DND-41 (cell line): ENCODE measurements around the gene PLCB4.

Source experiments
- ATAC-seq: fragments of 200-7000 bp; cut with Tn5 transposase; 3 replicates; pipeline ENCODE4 v1.9.1; 2021; ENCODE audit warnings: low read depth; ENCODE audit not compliant: insufficient read depth
- DNase-seq: peaks from one replicate; pipeline ENCODE4 v3.0.0-alpha.2; 2020
- H2AFZ ChIP-seq: 2 replicates; pipeline ENCODE4 v1.6.0; 2012; ENCODE audit warnings: low read depth, low read length
- H3K27ac ChIP-seq: 2 replicates; pipeline ENCODE4 v1.5.1; 2012; ENCODE audit warnings: low read length, inconsistent platforms
- H3K27me3 ChIP-seq: fragments of 200-600 bp; sonication (generic); 2 replicates; pipeline ENCODE4 v1.6.0; 2012; ENCODE audit warnings: low read length, mild to moderate bottlenecking, inconsistent platforms; ENCODE audit not compliant: insufficient read depth, poor library complexity
- H3K36me3 ChIP-seq: 2 replicates; pipeline ENCODE4 v1.5.1; 2012; ENCODE audit warnings: low read length, inconsistent platforms; ENCODE audit not compliant: insufficient read depth
- H3K4me1 ChIP-seq: 2 replicates; pipeline ENCODE4 v1.5.1; 2012; ENCODE audit warnings: mild to moderate bottlenecking, low read length; ENCODE audit not compliant: insufficient read depth
- H3K4me2 ChIP-seq: 2 replicates; pipeline ENCODE4 v1.6.0; 2012; ENCODE audit warnings: mild to moderate bottlenecking, moderate library complexity, low read length, inconsistent platforms; ENCODE audit not compliant: insufficient read depth
- H3K4me3 ChIP-seq, 2 experiments: fragments of 200-600 bp in 1 of 2; shearing (Covaris generic) in 1 of 2; 2 replicates each; pipeline ENCODE4 v1.5.1; 2012 to 2016; ENCODE audit warnings: inconsistent platforms in 2 of 2, low read length in 2 of 2, mild to moderate bottlenecking in 2 of 2, low read depth in 1 of 2, moderate library complexity in 1 of 2
- H3K79me2 ChIP-seq: 2 replicates; pipeline ENCODE4 v1.6.0; 2012; ENCODE audit warnings: low read length, inconsistent platforms; ENCODE audit not compliant: insufficient read depth
- H3K9ac ChIP-seq: 2 replicates; pipeline ENCODE4 v1.6.0; 2012; ENCODE audit warnings: low read depth, mild to moderate bottlenecking, inconsistent platforms, low read length, moderate library complexity
- H3K9me3 ChIP-seq: 2 replicates; pipeline ENCODE4 v1.5.1; 2012; ENCODE audit warnings: low read length, moderate library complexity, mild to moderate bottlenecking, inconsistent platforms; ENCODE audit not compliant: insufficient read depth, severe bottlenecking
- H4K20me1 ChIP-seq: 2 replicates; pipeline ENCODE4 v1.6.0; 2012; ENCODE audit warnings: low read length; ENCODE audit not compliant: insufficient read depth
- CTCF ChIP-seq: IDR thresholded peaks from 2 replicates; pipeline ENCODE4 v1.5.1; 2012; ENCODE audit warnings: borderline replicate concordance, low read length, moderate library complexity, mild to moderate bottlenecking; ENCODE audit not compliant: poor library complexity, severe bottlenecking; ENCODE audit errors: extremely low read depth
- EZH2 ChIP-seq: IDR thresholded peaks from 3 replicates; pipeline ENCODE4 v1.6.1; 2012; ENCODE audit warnings: borderline replicate concordance, low read depth, mild to moderate bottlenecking, moderate library complexity, low read length, inconsistent platforms; ENCODE audit not compliant: severe bottlenecking

The PLCB4 gene

GRCh38 chr20:9285617-9286016 is 216.7 kb downstream of the PLCB4 start:
- no peak overlapping the region for H2AFZ ChIP-seq
- no peaks in the 10 kb centered on the region for H4K20me1 ChIP-seq
- DNase-seq (no peak), ATAC-seq (no peak)
- no peak overlapping the region for H3K9ac ChIP-seq
- no peak overlapping the region for H3K4me2 ChIP-seq
- no peaks in the 10 kb centered on the region for H3K36me3 ChIP-seq
- H3K27me3 ChIP-seq, result no peaks in the 10 kb centered on the region
- H3K4me3 ChIP-seq, result no peak overlapping the region
- no peaks in the 10 kb centered on the region for H3K9me3 ChIP-seq
- TF ChIP-seq EZH2 (no peak), CTCF (no peak)
- no peaks in the 10 kb centered on the region for H3K4me1 ChIP-seq
- H3K27ac ChIP-seq, result no peak overlapping the region
- no peaks in the 10 kb centered on the region for H3K79me2 ChIP-seq

GRCh38 chr20:9286501-9287461 is 217.9 kb downstream of the PLCB4 start:
- no peak overlapping the region for H3K4me2 ChIP-seq
- no peak overlapping the region for H3K27ac ChIP-seq
- no peaks in the 10 kb centered on the region for H3K27me3 ChIP-seq
- H3K9me3 ChIP-seq, result no peaks in the 10 kb centered on the region
- no peaks in the 10 kb centered on the region for H4K20me1 ChIP-seq
- no peak overlapping the region for H2AFZ ChIP-seq
- DNase-seq, result no peak
- no peak overlapping the region for H3K4me3 ChIP-seq
- H3K36me3 ChIP-seq, result no peaks in the 10 kb centered on the region
- ATAC-seq, result no peak
- no peaks in the 10 kb centered on the region for H3K79me2 ChIP-seq
- H3K4me1 ChIP-seq, result no peaks in the 10 kb centered on the region
- no peak overlapping the region for H3K9ac ChIP-seq
- TF ChIP-seq CTCF, result no peak
- TF ChIP-seq EZH2, result no peak

- DNase-seq (no peak), ATAC-seq (no peak)
- H3K4me1 ChIP-seq, result no peaks in the 10 kb centered on the region
- no peaks in the 10 kb centered on the region for H3K27me3 ChIP-seq
- no peak overlapping the region for H3K27ac ChIP-seq
- H3K4me3 ChIP-seq, result no peak overlapping the region
- H4K20me1 ChIP-seq, result no peaks in the 10 kb centered on the region
- no peaks in the 10 kb centered on the region for H3K79me2 ChIP-seq
- H3K4me2 ChIP-seq, result no peak overlapping the region
- TF ChIP-seq EZH2 (no peak), CTCF (no peak)
- H2AFZ ChIP-seq, result no peak overlapping the region
- no peak overlapping the region for H3K9ac ChIP-seq
- no peaks in the 10 kb centered on the region for H3K9me3 ChIP-seq
- no peaks in the 10 kb centered on the region for H3K36me3 ChIP-seq
These were observed 218.9 kb downstream of the PLCB4 start for GRCh38 chr20:9287826-9288225.

- Histone ChIP-seq H3K4me1 (no peaks in the 10 kb centered on the region), H3K27ac (no peak overlapping the region), H3K27me3 (no peaks in the 10 kb centered on the region), H3K36me3 (no peaks in the 10 kb centered on the region), H3K4me3 (no peak overlapping the region), H3K4me2 (no peak overlapping the region), H3K79me2 (no peaks in the 10 kb centered on the region), H3K9ac (no peak overlapping the region), H2AFZ (no peak overlapping the region), H4K20me1 (no peaks in the 10 kb centered on the region), H3K9me3 (no peaks in the 10 kb centered on the region)
- no peak for ATAC-seq
- TF ChIP-seq EZH2 (no peak), CTCF (no peak)
- DNase-seq, result no peak
These were observed 221.4 kb downstream of the PLCB4 start for GRCh38 chr20:9290331-9290730.
